ENCODE data around the gene LMAN2.
"Not testable (repeated sequence)": the region's sequence is repeated elsewhere in the genome, so short reads cannot be mapped to it uniquely, and the experiment has no call there.

Gene LMAN2

DNA sequence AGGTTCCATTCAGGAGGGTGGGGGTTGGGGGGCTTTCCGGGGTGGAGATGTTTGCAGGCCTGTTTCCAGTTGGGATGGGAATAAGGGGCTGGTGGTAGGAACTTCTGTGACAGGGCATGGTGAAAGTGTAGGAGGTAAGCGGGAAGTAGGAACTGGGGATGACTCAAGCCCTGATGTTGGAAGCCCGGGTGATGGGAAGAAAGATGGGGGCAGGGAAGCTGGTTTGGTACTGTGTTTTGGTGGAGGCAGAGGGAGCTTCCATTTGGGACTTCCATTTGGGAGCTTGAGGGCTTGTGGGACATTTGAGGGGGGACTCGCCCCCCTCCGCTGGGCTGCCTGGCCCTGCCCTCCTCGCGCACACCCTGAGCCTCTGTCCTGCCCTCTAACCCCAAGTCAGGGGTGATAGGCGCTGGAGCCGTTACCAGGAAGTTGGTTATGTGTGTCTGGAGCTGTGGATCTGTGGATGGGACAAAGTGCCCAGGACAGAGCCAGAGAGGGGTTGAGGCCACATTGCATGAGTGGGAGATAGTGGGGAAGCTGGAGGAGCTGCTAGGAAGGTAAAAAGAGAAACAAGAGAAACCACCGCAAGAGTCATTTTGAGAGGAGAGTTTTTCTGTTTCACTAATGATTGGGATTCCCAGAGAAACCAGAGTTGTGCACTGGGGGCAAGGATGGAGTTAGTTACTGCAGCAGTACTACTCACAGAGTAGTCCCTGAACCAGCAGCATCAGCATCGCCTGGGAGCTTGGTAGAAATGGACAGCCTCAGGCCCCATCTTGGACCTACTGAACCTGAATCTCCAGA lies 12.9 kb upstream of the LMAN2 start:
- no peak for DNase-seq

DNA sequence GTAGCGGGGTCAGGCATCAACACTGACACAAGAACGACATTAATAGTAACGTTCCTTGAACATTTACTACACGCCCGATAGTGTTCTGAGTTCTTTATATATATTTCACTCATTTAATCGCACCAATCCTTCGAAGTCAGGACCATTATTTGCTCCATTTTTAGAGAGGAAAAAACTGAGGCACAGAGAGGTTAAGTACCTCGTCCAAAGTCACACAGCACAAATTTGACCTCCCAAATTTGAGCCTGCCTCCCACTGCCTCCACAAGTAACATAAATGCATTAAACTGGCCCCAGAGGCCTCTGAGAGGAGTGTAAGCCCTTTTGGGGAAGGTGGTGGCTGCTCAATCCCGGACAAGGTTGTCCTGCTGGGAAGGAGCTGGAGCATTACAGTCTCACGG lies 12.1 kb upstream of the LMAN2 start:
- no peak for DNase-seq

DNA sequence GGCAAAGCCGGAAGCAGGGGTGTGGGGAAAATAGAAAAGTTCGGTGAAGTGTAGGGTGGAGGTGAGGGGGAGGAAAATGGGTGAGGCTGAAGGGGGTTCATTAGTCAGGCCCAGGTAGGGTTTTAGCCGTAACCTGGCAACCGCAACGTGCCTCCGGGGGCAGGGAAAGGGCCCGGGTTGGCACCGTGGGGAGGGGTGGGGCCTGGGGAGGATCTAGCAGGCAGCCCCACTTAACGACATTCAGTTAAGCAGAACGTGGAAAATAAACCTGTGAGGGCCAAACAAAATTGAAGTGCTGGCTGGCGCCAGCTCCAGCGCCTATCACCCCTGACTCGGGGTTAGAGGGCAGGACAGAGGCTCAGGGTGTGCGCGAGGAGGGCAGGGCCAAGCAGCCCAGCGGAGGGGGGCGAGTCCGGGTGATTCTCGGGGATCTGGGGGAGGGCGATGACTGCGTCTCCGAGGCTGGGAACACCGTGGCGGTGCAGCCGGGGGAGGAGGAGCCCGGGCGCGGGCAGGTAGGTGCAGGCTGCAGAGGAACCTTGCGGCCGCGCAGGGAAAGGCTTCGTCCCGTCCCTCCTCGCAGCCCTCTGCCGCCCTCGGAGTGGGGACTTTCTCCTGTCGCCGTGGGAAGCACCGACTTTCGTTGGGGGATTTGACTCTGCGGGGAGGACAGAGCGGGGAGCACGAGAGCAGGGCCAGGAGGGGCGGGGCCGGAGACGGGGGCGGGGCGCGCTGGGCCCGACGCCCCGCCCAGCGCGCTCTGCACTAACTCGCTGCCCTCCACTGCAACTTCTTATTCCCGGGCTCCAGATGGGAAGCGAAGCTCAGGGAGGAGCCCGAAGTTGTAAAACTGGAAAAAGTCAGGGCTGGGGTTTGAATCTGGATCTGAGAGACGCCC lies 11.4 kb upstream of the LMAN2 start:
- DNase-seq, result peak; percentile 66

DNA sequence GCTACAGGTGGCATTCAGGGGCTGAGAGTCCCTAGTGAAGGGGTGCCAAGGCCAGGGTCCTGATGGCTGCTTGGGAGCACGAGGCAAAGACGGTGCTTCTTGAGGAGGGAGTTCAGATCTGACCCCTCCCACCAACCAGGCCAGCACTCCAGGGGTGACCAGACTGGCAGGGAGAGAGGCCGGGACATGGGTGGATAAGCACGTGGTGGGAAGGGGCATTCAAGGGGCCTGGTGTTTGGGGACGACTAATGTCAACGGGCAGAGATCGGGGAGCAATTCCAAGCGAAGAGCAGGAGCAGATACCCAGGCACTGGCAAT lies 10.8 kb upstream of the LMAN2 start:
- no peak for DNase-seq

DNA sequence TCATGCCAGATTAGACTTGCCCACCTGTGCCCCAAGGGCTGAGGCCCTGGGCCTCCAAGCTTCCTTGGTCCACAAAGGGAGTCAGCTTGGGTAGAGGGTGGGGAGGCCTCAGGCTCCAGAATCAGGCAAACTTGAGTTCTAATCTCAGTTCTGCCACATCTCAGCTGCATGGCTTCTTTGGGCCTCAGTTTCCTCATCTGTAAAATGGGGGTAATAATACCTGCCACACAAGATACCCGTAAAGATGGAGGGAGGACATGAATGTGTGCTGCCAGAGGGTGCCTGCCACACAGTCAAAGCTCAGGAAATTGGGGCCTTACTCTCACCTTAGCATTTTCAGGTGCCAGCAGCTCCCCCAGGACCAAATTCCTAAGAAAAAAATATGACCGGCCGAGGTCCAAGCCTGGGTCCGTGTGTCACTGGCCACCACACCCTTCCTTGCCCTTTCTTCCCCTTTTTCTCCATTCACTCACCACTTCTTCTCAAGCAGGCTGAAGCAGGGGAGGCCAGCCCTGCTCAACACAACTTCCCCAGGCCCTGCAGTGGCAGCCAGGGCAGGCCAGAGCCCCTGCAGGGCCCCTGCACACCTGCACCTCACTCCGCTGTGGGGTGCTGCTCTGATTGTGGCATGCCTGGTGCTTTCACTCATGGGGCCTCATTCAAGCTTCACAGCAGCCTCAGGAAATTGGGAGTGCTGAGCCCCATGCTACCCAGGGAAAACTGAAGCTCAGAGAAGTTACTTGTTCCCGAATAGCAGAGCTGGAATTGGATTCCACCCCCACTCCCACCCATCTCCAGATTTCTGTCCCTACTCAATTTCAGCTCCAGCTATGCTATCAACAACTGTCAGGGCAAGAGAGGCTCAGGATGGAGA lies 10.2 kb upstream of the LMAN2 start:
- peak; percentile 38 for DNase-seq

DNA sequence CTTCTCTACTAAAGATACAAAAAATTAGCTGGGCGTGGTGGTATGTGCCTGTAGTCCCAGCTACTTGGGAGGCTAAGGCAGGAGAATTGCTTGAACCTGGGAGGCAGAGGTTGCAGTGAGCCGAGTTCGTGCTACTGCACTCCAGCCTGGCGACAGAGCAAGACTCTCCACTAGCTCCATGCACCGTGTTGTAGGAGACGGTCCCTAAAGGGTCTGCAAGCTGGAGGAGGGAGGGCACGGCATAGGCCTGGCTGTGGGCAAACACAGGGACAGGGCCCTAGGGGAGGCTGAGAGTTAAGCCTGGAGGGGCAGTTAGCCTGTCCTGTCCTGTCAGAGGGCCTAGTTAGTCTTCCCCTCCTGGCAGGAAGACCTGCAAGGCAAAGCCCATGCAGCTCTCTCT lies 9.3 kb upstream of the LMAN2 start:
- DNase-seq, result not testable (repeated sequence)

DNA sequence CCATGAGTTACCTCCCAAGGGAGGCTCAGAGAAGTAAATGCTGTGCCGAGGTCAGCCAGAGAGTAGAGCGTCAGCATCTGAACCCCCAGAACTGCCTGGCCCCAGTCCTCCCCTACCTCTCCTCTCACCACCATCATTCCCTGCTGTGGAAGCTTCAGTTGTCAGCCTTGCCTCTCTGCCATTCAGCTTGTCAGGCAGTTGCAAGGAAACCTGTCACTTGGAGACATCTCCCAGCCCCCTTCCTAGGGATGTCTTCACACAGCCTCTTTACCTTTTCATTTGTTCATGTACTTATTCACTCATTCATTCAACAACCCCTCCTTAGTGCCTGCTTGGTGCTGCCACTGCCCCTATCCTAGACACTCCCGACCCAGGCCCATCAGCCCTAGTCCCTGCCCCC lies 8.4 kb upstream of the LMAN2 start:
- no peak for DNase-seq

DNA sequence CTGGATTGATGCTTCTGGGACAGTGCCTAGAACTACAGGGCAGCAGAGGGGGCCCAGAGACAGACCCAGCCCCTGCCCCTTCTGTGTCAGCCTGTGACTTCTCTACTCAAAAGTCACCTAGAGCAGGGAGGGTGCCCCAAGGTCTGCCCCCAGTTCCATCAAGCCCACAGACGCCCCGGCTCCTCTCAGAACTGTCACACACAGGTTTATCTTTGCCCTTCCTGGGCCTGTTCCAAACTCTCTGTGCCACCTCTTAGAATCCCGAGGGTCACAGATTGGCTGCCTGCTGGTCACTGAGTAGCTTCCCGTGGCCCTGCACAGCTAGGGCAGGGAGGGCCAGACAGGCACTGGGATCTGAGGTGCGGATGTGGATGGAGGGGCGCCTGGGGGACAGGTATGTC lies 8.0 kb upstream of the LMAN2 start:
- DNase-seq, result no peak

DNA sequence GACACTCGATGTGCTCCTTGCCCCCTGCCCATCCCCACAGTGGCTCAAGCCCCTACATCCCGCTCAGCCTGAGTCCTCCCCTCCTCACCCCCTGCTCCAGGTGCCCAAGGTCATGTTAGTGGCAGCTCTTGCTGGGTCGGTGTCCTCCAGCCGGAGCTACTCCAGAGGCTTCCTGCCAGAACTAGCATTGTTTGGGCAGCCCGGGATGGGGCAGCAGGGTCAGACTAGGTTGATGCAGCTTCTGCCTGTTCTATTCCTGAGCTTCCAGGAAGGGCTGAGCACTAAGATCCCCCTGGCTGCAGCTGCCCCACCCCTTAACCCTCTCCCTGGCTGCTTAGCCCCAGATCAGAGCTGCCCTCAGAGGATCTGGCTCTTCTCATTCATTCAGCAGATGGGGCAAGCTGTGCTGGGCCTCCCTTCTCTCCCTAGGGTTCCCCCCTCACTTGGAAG lies 6.9 kb upstream of the LMAN2 start:
- no peak for DNase-seq

DNA sequence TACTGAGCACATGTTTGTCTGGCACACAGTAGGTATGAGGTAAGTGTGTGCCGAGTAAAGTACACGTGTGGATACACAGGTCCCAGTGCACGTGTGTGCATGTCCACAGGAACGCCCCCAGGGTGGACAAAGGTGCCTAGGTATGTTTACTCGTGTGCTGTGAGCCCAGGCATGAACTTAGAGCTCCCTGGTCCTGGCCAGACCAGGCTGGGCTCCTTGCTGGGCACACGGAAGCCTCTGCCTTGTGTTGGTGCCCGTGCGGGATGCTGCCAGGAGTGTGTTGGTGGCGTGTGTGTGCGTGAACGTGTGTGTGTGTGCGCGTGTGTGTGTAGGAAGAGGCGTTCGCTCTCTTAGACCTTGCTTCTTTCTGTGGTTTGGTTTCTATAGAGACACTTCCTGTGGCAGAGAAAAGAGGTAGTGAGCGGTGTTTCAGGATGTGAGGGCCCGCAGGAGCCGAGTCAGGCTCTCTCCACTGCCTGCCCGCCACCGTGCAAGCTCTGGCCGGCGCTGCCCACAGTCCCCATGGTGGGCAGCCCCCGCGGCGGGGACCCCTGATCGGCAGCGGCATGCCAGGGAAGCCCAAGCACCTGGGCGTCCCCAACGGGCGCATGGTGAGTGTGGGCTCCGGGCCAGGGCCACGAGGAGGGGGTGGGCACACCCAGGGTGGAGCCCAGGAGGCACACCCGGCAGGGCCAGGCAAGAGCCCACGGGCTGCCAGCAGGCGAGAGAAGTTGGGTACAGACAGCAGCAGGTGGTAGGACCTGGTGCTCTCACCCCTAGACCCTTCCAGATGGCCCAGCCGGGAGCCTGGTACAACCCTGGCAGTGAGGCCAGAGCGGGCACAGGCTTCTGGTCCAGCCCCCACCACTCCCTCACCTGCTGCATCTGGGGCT lies 6.2 kb upstream of the LMAN2 start, which contains the start of gene RGS14:
TSS of gene RGS14 (plus strand) at position 466 of the 893 bp plus-strand sequence. CDS start at position 567, 101 bp downstream.
- peak; percentile 83 for DNase-seq

DNA sequence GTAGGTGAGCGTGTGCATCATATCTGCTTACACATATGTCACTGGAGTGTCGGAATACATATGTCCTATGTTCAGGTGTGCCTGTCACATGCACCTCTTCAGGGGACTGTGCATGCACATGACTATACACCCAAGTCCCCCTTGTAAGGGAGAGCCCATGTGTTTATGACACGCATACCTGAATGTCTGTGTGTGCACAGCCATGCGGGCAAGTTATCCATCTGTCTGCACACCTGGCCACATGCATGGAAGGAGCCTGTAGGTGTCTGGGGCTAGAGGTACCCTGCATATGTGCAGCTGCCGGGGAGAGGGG lies 5.6 kb upstream of the LMAN2 start:
- DNase-seq, result no peak

DNA sequence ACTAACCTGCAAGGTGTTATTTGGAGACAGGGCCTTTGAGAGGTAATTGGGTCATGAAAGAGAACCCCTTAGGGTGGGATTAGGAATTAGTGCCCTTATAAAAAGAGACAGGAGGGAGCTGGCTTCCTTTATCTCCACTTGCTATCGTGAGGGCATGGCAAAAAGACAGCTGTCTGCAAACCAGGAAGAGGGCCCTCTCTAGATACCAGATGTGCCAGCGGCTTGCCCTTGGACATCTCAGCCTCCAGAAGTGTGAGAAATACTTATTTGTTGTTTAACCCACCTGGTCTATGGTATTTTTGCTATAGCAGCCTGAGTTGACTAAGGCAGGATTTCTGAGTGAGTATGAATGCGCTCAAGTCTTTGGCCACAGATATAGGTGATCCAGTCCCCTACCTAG lies 5.3 kb upstream of the LMAN2 start:
- no peak for DNase-seq

DNA sequence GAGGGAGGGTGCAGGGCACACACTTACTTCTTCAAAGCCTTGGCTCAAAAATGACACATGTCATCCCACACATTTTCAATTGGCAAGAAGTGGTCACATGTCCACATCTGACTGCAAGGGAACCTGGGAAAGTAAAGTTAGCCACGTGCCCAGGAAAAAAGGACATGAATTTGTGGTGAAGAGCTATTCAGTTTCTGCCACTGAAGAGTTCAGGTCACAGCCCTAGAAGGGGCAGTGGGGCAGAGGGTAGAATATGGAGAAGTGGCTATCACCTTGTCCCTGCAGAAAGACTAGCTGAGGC lies 4.3 kb upstream of the LMAN2 start:
- DNase-seq, result no peak

DNA sequence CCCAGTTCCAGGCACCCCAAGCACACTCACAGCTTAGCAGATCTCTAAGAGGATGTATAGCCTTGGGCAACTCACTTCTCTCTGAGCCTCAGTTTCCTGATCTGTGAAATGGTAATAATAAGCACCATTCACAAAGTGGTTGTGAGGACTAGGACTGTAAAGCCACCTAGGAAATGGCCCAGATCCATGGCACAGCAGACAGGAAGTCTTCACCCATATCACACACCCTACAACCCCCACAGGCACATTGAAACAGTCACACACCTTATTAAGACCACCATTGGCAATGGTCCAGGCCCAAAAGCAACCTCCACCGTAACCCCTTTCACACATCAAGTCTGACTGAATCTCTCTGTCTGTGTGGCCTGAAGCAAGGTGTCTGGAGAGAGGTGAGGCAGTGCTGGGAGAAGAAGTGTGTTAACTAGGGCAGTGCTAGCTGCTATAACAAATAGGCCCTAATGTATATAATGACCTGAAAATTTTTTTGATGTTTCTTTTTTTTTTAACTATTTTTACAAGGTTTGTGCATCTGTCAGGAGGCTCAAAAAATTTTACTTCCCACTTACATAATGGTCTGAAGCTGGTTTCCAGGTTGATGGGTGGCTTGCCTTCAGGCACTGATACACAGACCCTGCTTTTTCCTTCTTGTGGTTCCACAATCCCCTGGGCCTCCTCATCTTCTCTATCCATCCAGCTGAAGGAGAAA lies 3.8 kb upstream of the LMAN2 start:
- DNase-seq, result no peak

DNA sequence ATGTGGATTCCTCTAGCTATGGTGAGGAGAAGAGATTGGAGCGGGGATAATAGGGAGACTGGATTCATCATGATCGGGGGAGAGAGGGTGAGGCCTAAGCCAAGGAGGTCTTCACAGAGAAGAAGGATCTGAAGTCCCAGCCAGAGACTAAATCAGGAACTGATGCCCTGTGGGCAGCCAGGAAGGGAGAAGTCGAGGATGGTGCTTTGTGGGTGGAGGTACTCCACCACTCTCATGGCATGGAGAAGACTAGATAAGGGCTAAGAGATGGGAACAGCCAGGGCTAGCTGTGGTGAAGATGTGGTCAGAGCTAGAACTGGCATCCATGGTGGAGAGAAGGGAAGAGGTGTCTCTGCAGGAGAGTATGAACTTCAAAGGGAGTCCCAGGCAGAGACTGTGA lies 3.2 kb upstream of the LMAN2 start:
- no peak for DNase-seq

DNA sequence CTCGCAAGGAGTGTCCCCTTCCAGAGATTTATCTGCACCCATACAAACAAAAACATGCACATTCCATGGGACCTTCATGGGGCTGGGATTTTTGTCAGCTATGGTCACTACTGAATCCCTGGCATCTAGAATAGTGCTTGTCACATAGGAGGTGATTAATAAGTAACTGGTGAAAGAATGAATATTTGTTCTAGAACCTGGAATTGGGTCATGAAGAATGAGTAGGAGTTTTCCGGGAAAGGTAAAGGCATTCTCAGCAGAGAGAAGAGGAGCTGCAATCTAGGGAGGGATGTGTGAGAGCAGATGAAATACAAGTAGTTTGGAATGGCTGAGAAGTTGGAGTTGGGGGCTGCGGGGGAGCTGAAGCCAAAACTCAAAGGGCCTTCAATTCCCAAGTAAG lies 2.8 kb upstream of the LMAN2 start:
- DNase-seq, result no peak

DNA sequence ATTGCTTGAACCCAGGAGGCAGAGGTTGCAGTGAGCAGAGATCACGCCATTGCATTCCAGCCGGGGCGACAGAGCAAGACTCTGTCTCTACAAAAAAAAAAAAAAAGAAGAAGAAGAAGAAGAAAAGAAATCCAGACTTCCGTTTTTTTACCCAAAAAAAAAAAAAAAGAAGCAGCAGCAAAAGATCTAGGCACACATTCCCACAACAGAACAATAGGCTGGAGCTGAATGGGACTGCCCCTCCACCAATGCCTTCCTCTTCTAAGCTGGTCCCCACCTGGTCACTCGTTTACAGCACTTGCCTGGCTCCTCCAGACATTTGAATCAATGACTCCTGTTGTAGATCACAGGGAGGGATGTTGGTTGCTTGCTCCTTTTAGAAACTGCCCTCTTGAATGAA lies 1.6 kb upstream of the LMAN2 start:
- no peak for DNase-seq

DNA sequence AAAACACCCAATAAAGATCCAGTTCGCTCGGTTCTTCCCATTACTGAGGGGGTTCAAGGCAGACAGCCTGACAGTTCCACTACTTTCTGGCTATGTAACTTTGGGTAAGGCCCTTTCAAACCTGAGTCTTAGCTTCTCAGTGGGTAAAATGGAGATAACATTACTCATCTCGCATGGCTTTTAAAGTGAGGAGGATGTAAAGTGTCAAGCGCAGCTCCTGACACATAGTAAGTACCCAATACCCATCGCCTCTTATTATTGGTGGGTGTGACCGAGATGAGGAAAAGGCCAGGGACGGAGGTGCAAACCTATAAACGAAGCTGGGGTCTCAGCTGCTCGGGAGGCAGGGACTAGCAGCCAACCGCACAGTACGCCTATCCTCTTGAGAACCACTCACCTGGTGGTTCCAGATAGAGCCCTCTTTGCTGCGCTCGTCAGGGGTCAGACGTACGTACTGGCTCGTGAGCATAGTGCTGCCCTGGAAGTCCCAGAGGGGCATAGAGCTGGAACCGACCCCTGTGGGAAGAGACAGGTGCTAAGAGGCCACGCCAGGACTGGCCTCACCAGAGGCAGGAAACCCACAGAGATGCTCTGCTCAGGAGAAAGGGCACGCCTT lies 584 bp downstream of the LMAN2 start:
- no peak for DNase-seq

DNA sequence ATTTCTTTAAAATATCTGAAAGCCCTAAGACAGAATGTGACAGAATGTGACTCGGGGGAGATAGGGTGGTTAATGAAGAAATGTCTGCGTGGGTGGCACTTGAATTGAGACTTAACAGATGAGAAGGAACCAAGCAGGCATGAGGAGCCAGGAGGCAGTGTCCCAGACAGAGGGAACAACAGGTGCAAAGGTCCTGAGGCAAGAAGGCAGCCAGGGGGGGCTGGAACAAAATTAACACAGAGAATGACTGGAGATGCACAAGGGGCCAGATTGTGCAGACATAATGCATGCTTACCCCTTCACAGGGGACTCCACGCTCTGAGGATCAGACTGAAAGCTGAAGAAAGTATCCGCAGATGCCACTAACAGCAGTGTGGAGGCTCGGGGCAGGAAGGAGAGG lies 1.7 kb downstream of the LMAN2 start:
- DNase-seq, result no peak

DNA sequence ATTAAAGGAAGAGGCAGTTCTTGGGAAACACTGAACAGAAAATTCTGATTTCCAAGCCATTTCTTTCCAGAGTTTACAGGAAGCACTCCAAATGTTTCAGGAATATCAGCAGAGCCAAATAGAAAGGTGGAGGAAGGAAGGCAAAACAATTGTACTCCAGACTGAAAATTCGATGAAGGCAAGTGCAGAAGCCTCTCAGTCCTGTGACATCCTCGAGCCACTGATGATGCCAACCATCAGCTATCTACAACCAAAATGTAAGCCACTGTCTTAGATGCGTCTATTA lies 2.2 kb downstream of the LMAN2 start:
- no peak for DNase-seq

DNA sequence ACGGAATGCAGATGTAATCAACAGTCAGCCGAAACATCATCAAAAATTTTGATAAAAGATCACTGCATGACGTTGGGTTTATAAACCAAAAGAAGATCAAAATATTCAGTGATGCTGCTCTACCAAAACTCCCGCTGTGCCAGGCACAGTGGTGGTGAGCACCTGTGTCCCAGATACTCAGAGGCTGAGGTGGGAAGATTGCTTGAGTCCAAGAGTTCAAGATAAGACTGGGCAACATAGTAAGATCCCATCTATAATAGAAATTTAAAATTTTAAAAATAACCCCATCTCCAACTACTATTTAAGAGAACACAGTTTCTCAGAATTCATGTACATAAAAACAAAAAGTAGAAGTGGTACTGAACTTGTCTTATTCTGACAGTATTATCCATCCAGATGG lies 3.8 kb downstream of the LMAN2 start:
- DNase-seq, result no peak

DNA sequence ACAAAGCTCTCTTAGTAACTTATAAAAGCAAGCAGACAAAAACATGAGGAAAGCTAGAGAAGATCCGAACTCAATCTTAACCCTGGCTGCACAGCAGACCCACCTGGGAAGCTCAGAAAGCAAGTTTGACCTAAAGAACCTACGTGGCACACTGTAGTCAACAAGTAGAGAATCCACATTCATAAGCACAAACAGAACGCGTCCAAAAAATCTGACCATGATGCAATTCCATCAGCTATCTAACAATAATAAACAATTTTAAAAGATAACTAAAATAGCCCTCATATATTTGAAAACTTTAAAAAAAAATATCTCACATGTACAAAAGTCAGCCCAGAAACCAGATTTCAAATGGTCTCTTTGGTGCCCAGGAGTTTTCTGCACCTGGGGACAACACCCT lies 4.6 kb downstream of the LMAN2 start:
- no peak for DNase-seq
